AG09309 (cell line): Measurements from ENCODE around the gene MKRN1.
"Not testable (repeated sequence)": the region's sequence is repeated elsewhere in the genome, so short reads cannot be mapped to it uniquely, and the experiment has no call there.

Experiments
- DNase-seq: peaks from one replicate; pipeline ENCODE4 v3.0.0-alpha.2; 2010; ENCODE audit warnings: low read depth
- H3K4me3 ChIP-seq: 2 replicates; pipeline ENCODE4 v1.5.1; 2011; ENCODE audit warnings: mild to moderate bottlenecking, low read depth, low read length, moderate library complexity; ENCODE audit not compliant: control insufficient read depth
- CTCF ChIP-seq: IDR thresholded peaks from 2 replicates; pipeline ENCODE4 v1.5.1; 2011; ENCODE audit warnings: mild to moderate bottlenecking, low read depth, low read length, inconsistent platforms; ENCODE audit not compliant: insufficient read depth, control insufficient read depth; ENCODE audit errors: missing control alignments

The MKRN1 gene

GRCh38 chr7:140518370-140519006 lies 39.2 kb upstream of the MKRN1 start:
- DNase-seq: no peak
- no peak for TF ChIP-seq CTCF

GRCh38 chr7:140517546-140518369 lies 38.5 kb upstream of the MKRN1 start:
- H3K4me3 ChIP-seq: no peak overlapping the region
- DNase-seq: peak; percentile 59
- peak; percentile 96 for TF ChIP-seq CTCF

More at GRCh38 chr7:140518370-140519006, 39.2 kb upstream of the MKRN1 start:
- no peak overlapping the region for H3K4me3 ChIP-seq

- no peak for TF ChIP-seq CTCF
- H3K4me3 ChIP-seq: no peak overlapping the region
- no peak for DNase-seq
Observed at GRCh38 chr7:140512317-140513000, 33.2 kb upstream of the MKRN1 start.

- no peak for DNase-seq
- no peak for TF ChIP-seq CTCF
- H3K4me3 ChIP-seq: no peak overlapping the region
Observed at GRCh38 chr7:140509789-140510188, 30.5 kb upstream of the MKRN1 start.

GRCh38 chr7:140507556-140507955 lies 28.3 kb upstream of the MKRN1 start:
- not testable (repeated sequence) for H3K4me3 ChIP-seq, DNase-seq

GRCh38 chr7:140506788-140507464 lies 27.6 kb upstream of the MKRN1 start:
- peak; percentile 25 for TF ChIP-seq CTCF
- DNase-seq: peak; percentile 48
- no peak overlapping the region for H3K4me3 ChIP-seq

- TF ChIP-seq CTCF: no peak
- no peak for DNase-seq
- no peak overlapping the region for H3K4me3 ChIP-seq
Observed at GRCh38 chr7:140501966-140502365, 22.7 kb upstream of the MKRN1 start.

- not testable (repeated sequence) for H3K4me3 ChIP-seq
Observed at GRCh38 chr7:140497807-140498206, 18.5 kb upstream of the MKRN1 start.

More at GRCh38 chr7:140497807-140498206, 18.5 kb upstream of the MKRN1 start:
- DNase-seq: not testable (repeated sequence)
